Measurements from ENCODE around the gene EEFSEC. TPM values are rescaled to one million over a fixed set of nuclear protein-coding genes. Genes with fewer than 3 reads are reported as not detected.

Gene EEFSEC
- total RNA-seq, 1 donor from 2014 or later = 19.3 TPM

GRCh38 chr3:128232376-128233178, 79.3 kb downstream of the EEFSEC start:
- no peak for DNase-seq (ENCODE audit: low spot score)
- intact Hi-C loops (cut with DNase I) = no loop called here

GRCh38 chr3:128235207-128235926, 82.1 kb downstream of the EEFSEC start:
- intact Hi-C loops (cut with DNase I) = no loop called here
- DNase-seq (ENCODE audit: low spot score) = no peak

GRCh38 chr3:128236657-128237056, 83.4 kb downstream of the EEFSEC start:
- intact Hi-C loops (cut with DNase I) = no loop called here
- DNase-seq (ENCODE audit: low spot score) = no peak

GRCh38 chr3:128237348-128238183, 84.3 kb downstream of the EEFSEC start:
- intact Hi-C loops (cut with DNase I) = no loop called here
- no peak for DNase-seq (ENCODE audit: low spot score)

GRCh38 chr3:128238184-128238489, 84.9 kb downstream of the EEFSEC start:
- no peak for DNase-seq (ENCODE audit: low spot score)
- intact Hi-C loops (cut with DNase I) = no loop called here

GRCh38 chr3:128239304-128239703, 86.0 kb downstream of the EEFSEC start:
- intact Hi-C loops (cut with DNase I) = no loop called here
- DNase-seq (ENCODE audit: low spot score) = no peak

- intact Hi-C loops (cut with DNase I) = no loop called here
- no peak for DNase-seq (ENCODE audit: low spot score)
Measured at GRCh38 chr3:128240232-128240631, 87.0 kb downstream of the EEFSEC start.

- intact Hi-C loops (cut with DNase I) = no loop called here
- DNase-seq (ENCODE audit: low spot score) = no peak
Measured at GRCh38 chr3:128241741-128242140, 88.5 kb downstream of the EEFSEC start.

GRCh38 chr3:128242818-128243601, 89.7 kb downstream of the EEFSEC start:
- intact Hi-C loops (cut with DNase I) = no loop called here
- no peak for DNase-seq (ENCODE audit: low spot score)

GRCh38 chr3:128243602-128244504, 90.6 kb downstream of the EEFSEC start:
- no peak for DNase-seq (ENCODE audit: low spot score)
- intact Hi-C loops (cut with DNase I) = no loop called here

GRCh38 chr3:128245460-128245859, 92.2 kb downstream of the EEFSEC start:
- intact Hi-C loops (cut with DNase I) = no loop called here
- no peak for DNase-seq (ENCODE audit: low spot score)

GRCh38 chr3:128247666-128248409, 94.6 kb downstream of the EEFSEC start:
- intact Hi-C loops (cut with DNase I) = no loop called here
- DNase-seq (ENCODE audit: low spot score) = no peak

GRCh38 chr3:128252083-128252482, 98.8 kb downstream of the EEFSEC start:
- intact Hi-C loops (cut with DNase I) = no loop called here
- no peak for DNase-seq (ENCODE audit: low spot score)

- intact Hi-C loops (cut with DNase I) = no loop called here
- no peak for DNase-seq (ENCODE audit: low spot score)
Measured at GRCh38 chr3:128253150-128253549, 99.9 kb downstream of the EEFSEC start.

- intact Hi-C loops (cut with DNase I) = no loop called here
- no peak for DNase-seq (ENCODE audit: low spot score)
Measured at GRCh38 chr3:128254066-128254590, 100.8 kb downstream of the EEFSEC start.

- intact Hi-C loops (cut with DNase I) = no loop called here
- DNase-seq (ENCODE audit: low spot score) = no peak
Measured at GRCh38 chr3:128254967-128255366, 101.7 kb downstream of the EEFSEC start.

- DNase-seq (ENCODE audit: low spot score) = no peak
Measured at GRCh38 chr3:128256131-128256530, 102.8 kb downstream of the EEFSEC start.

GRCh38 chr3:128257632-128258031, 104.4 kb downstream of the EEFSEC start:
- intact Hi-C loops (cut with DNase I) = no loop called here
- DNase-seq (ENCODE audit: low spot score) = no peak

More at GRCh38 chr3:128256131-128256530, 102.8 kb downstream of the EEFSEC start:
- intact Hi-C loops (cut with DNase I) = no loop called here

All from cardiac septum (tissue), 1 donor.